Measurements from ENCODE around the gene NPAS3. TPM values are rescaled to one million over a fixed set of nuclear protein-coding genes. Genes with fewer than 3 reads are reported as not detected.

Gene NPAS3
- total and polyA plus RNA-seq, 11 donors: 0.15 to 3.4 (median 0.92) TPM

- H3K27ac ChIP-seq: no peak overlapping the region
- WGBS, 4 donors: 71 to 81% (median 81%) methylated on average over 4 of the region's 4 CpGs
- H3K36me3 ChIP-seq: no peaks in the 10 kb centered on the region
- no peak for DNase-seq
- H3K4me1 ChIP-seq: no peaks in the 10 kb centered on the region
- no peaks in the 10 kb centered on the region for H3K27me3 ChIP-seq
- ATAC-seq: no peak
- H3K9me3 ChIP-seq: no peaks in the 10 kb centered on the region
- intact Hi-C loops (cut with DNase I): no loop called here
- TF ChIP-seq CTCF (IDR thresholded peaks at IDR 0.05) (no peak), POLR2A (IDR thresholded peaks at IDR 0.05) (no peak)
- H3K4me3 ChIP-seq: no peak overlapping the region
Observed at GRCh38 chr14:33590891-33591630, 652.4 kb downstream of the NPAS3 start.

- H3K4me3 ChIP-seq: no peak overlapping the region
- WGBS, 4 donors: 90 to 93% (median 91%) methylated on average over 2 of the region's 2 CpGs
- TF ChIP-seq CTCF (IDR thresholded peaks at IDR 0.05) (no peak), POLR2A (IDR thresholded peaks at IDR 0.05) (no peak)
- no peaks in the 10 kb centered on the region for H3K27me3 ChIP-seq
- H3K36me3 ChIP-seq: no peaks in the 10 kb centered on the region
- ATAC-seq (no peak), DNase-seq (no peak)
- no peaks in the 10 kb centered on the region for H3K4me1 ChIP-seq
- no peaks in the 10 kb centered on the region for H3K9me3 ChIP-seq
- intact Hi-C loops (cut with DNase I): no loop called here
- H3K27ac ChIP-seq: no peak overlapping the region
Observed at GRCh38 chr14:33592297-33592696, 653.6 kb downstream of the NPAS3 start.

- no peak for DNase-seq
- no peaks in the 10 kb centered on the region for H3K27me3 ChIP-seq
- no peaks in the 10 kb centered on the region for H3K9me3 ChIP-seq
- no peak for ATAC-seq
- TF ChIP-seq CTCF (IDR thresholded peaks at IDR 0.05) (no peak), POLR2A (IDR thresholded peaks at IDR 0.05) (no peak)
- no peaks in the 10 kb centered on the region for H3K4me1 ChIP-seq
- no peak overlapping the region for H3K27ac ChIP-seq
- intact Hi-C loops (cut with DNase I): no loop called here
- H3K4me3 ChIP-seq: no peak overlapping the region
- 80 to 86% (median 84%) methylated on average over 8 of the region's 8 CpGs for WGBS, 4 donors
- H3K36me3 ChIP-seq: no peaks in the 10 kb centered on the region
Observed at GRCh38 chr14:33596211-33597080, 657.8 kb downstream of the NPAS3 start.

GRCh38 chr14:33598582-33598981 is 659.9 kb downstream of the NPAS3 start:
- ATAC-seq (no peak), DNase-seq (no peak)
- WGBS, 4 donors: 79 to 92% (median 85%) methylated on average over 2 of the region's 2 CpGs
- TF ChIP-seq CTCF (IDR thresholded peaks at IDR 0.05): no peak
- TF ChIP-seq POLR2A (IDR thresholded peaks at IDR 0.05): no peak
- H3K4me3 ChIP-seq: no peak overlapping the region
- H3K36me3 ChIP-seq: no peaks in the 10 kb centered on the region
- no peaks in the 10 kb centered on the region for H3K27me3 ChIP-seq
- no peak overlapping the region for H3K27ac ChIP-seq
- intact Hi-C loops (cut with DNase I): no loop called here
- H3K4me1 ChIP-seq: peaks cover 0 to 3% (median 0%) of the 10 kb centered on the region in 12 donors
- H3K9me3 ChIP-seq: no peaks in the 10 kb centered on the region
